AG20443 (cell line): ENCODE results near the gene ARL5A.

Source experiments
- DNase-seq: peaks from one replicate; pipeline ENCODE4 v3.0.0; 2012; ENCODE audit warnings: low spot score, mixed read lengths

ARL5A gene

DNA sequence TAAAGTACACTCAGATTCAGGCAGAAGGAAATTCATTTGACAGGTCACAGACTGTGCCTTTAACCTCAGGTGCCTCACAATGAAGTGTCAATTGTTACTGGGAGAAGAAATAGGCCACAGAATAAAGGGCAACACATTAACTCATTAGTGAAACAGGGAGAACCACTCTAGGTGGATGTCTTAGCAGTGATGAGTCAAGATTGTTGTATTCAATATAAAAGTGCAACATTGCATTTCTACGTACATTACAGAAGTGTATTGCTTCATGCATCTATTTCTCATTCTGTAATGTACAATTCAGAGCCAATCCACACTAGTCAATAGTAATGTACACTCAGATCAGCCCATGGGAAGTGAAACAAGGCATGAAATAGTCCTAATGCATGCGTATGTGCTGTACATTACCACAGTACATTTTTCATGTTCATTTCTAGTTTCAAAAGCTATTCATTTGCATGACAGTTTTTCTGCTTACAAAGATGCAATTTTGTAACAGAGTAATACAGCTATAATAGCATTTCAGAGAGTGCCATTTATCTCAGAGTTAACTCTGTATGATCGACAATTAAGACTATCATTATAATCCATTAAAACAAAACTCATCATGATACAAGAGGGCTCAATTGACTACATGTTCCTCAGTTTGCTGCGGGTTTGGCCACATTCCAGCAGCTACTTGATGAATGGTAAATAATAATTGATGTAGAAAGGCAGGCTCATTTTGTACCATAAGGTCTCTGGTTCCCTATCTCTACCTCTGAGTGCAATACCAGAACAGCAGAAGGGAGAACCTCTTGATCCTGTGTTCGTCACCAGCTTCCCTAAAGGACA, 12.2 kb upstream of the ARL5A start:
- no peak for DNase-seq

DNA sequence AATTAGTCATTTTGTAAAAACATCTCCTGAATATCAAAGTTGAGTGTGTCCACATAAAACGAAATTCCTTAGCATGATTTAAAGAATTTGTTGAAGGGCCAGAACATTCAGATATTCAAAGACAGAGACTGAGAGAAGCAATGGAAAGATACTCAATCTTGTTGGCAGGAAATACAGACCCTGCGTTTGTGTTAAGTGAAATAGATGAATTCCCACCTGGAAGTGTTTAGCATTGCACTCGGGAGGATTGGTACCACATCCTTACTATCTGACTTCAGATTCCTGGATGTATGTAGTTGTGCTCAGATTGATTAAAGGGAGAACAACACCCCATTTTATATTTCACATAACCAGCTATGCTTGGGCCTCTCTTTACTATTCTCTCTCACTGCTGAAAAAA, 9.7 kb upstream of the ARL5A start:
- DNase-seq, result no peak

DNA sequence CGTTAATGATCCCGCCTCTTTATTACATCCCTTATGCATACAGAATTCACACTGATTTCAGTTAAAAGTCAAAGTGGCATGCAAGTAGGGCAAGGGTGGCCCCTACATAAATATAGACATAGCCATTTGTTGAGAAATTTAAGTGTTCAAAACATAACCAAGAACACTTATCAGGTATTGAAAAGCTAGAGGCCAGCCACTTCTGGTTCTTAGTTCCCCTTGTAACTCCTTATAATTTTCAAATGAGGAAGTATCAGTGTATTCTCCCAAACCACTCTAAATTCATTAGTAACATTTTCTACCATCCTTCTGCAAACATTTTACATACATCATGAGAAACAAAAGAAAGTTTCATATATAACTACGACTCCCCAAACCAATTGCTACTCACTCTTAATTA, 5.8 kb upstream of the ARL5A start:
- DNase-seq, result no peak

DNA sequence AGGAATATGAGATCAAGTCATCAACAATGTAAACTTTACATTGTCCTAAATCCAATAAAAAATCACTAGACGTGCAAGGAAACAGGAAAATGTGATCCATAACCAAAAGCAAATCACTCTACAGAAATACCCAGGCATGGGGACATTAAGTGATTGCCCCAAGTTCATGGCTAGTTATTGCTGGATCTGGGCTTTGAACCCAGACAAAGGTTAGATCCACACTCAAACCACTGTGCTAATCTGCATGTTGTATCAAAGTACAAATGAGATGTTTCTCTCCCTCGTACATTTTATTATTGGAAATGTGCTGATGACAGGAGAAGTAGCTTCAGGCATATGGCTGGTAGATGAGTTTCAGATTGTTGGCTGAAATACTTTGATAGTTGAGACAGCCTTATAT, 2.7 kb upstream of the ARL5A start:
- no peak for DNase-seq

DNA sequence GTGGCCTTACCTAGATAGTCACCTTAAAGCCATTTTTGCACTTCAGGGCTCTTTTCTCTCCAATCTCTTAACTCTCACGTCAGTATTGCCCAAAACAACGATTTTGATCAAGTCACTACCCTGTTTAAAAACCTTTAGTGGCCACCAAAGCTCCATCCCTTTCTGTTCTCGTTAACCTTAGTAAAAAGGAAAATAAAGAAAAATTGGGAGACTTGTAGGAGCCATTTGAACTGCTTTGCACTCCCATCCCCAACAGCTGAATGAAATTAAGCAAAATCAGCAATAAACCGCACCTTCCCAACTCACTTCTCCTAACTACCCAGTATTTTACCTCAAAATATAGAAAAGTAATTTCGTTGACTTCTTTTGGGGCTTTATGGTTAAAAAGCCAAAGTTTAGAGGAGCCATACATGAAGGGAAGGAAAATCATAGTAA, 686 bp upstream of the ARL5A start:
- DNase-seq, result no peak

DNA sequence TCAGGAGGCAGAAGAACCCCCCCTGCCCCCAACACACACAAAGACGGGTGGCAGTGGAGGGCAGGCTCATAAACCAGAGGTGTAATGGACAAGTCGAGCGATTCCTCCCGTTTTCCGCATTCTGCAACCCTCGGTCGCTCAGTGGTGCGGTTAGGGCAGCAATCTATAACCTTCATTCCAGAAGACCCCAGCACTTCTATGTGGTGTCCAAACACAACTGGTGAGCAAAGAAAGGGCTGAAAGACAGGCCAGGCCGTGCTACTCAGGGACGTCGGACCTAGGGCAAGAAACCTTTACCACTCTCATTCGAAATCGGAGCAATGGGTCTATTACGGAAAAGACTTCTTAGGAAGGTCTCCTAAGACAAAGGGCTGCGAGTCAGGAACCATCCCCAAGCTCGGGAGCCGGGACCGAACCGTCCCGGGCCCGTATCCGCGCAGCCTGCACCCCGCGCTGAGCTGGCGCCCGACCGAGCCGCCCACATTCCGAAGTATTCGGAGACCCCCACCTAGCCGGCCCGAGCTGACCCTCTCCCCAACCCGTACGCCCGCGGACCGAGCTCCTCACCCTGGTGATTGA, 568 bp downstream of the ARL5A start:
- peak; percentile 23 for DNase-seq

DNA sequence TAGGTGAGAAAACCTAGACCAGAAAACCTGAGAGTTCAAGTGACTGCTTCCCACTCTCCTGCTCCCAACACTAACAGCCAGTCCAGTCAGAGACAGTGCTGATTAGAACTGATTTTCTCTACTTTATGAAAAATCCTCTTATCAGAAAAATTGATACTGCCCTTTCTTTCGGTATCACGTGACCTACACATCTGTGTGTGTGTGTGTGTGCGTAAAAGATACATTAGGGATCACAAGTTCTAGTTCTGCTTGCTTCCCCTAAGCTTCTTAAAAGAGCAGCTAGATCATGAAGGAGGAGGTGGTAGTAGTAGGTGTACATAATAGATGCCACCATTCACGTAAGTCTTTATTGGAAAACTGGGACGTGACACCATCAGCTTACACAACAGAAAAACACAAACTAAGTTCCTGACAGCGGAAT, 1.5 kb downstream of the ARL5A start:
- no peak for DNase-seq

DNA sequence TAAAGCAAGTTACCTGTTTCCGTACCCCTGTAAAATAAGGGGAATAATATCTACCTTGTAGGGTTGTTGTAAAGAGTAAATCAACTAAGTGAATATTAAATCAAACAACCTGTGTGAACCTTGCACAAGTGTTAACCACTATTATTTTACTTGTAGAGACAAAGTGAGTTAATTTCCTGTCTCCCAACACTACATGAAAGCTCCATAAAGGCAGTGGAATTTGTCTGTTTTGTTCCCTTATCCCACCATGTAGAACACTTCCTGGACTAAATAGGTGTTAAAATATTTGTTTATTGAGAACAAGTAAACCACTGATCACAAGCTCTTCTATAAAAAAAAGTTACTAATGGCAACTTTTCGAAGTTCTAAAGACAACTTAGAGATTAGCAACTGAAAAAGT, 3.3 kb downstream of the ARL5A start:
- DNase-seq, result no peak

DNA sequence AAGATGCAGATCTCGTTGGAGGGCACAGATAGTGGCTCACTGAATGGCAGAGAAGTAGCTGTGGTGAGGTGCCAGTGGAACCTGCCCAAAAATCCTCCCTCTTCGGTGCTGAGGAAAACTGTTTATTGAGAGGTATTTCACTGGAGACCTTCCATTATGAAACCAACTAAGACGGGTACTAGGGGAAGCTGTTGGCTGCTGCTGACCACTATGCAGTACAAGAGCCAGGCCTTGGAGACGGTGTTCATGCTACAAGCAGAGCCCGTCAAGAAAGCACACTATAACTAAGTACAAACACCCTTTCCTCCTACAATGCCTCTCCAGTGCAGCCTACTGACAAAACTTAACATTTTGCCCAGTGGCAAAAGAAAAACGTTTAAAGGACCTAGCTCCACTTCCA, 4.6 kb downstream of the ARL5A start:
- peak; percentile 16 for DNase-seq

DNA sequence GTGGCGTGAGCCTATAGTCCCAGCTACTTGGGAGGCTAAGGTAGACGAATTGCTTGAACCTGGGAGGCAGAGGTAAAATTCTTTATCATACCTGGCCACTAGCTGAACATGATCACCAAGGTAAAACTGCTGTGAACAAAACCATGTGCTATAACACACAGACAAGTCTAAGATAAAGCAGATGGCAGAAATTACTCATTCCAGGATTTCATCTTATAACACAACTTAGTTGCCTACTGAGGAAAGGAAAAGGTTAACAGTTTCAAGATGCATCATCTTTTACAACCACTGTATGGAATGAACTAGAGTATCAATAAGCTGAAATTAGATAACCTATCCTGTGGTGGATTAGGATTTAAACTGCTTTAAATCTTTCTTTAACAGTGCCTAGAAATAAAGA, 8.3 kb downstream of the ARL5A start:
- no peak for DNase-seq

DNA sequence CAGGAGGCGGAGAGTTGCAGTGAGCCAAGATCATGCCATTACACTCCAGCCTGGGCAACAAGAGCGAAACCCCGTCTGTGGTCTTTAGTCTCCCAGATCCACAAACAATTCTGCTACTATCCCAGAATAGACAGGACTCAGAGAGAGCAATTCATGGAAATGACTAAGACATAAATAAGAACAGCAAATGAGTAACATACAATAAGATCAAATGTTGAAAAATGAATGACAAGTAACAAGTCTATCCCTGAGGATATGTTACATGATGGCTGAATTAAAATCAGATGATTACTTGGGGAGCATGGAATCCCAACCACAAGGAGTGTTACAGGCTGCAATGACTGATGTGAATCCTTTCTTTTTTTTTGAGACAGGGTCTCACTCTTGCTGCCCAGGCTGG, 10.3 kb downstream of the ARL5A start:
- no peak for DNase-seq

DNA sequence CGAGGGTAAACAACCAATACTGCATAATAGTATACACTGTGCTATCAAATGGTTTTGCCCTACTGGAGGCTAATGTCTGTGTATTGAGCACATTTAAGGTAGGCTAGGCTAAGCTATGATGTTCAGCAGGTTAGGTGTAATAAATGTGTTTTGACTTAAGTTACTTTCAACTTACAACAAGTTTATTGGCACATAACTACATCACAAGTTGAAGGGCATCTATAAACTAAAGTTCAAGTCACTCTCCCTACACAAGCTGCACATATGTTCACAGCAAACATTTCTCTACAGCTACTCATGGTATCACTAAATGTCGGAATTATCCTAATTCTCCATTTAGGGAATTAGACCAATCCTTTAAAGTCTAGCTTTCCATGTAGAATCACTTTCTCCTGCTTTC, 11.4 kb downstream of the ARL5A start:
- no peak for DNase-seq

DNA sequence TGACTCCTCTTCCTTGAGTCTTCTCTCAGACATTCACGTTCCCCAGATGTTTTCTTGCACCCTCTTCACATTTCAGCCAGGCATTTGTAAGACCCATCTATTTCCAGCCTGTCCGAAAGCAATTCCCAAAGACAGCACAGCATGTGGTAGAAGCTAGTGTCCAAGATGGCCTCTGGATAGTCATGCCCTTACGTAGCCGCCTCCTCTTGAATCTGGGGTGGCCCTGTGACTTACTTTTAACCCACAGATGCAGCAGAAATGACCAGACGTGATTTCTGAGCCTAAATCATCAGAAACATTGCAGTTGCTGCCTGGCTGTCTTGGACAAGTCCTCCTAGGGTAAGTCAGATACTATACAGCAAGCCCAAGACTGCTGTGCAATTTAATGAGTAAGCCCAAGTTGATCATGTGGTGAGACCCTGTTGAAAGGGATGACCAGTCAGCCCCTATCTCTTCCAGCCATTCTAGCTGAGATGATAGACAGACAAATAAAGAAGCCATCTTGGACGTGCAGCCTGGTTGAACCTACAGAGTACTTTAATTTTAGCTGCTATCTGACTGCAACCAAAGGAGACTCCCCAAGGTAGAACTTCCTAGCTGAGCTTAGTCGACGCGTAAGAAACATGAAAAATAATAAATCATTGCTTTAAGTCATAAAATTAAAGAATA, 12.3 kb downstream of the ARL5A start:
- DNase-seq, result no peak

DNA sequence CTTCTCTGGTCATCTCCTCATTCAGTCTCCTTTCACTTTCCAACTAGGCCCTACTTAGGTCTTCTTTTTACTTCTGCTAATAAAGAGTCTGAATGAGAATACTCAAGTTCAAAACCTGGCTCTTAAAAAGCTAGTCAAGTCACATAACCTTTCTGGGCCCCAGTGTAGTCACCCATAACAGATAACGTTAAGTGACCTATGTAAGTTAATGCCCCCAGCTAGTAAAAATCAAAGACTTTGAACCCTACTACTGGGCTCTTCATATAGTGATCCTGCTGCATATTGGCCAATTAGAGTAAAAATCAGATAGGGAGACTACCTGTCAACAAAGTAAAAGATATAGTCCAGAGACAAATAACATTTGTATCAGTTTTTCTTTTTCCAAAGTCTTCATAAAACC, 17.7 kb downstream of the ARL5A start:
- DNase-seq, result no peak

DNA sequence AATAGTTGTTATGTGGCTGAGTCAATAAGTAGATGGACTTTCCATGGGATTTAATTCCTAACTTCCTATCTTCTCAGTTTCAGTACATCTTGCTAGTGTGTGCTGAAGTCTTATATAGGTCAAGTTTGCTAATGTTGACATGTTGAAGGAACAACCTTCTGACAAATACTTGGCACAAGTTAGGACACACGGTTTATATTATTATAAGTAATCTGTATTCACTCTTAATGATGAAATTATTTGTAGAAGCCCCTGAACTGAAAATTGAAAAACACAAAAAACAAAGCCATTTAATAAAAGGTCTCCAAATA, 19.2 kb downstream of the ARL5A start:
- DNase-seq, result no peak

DNA sequence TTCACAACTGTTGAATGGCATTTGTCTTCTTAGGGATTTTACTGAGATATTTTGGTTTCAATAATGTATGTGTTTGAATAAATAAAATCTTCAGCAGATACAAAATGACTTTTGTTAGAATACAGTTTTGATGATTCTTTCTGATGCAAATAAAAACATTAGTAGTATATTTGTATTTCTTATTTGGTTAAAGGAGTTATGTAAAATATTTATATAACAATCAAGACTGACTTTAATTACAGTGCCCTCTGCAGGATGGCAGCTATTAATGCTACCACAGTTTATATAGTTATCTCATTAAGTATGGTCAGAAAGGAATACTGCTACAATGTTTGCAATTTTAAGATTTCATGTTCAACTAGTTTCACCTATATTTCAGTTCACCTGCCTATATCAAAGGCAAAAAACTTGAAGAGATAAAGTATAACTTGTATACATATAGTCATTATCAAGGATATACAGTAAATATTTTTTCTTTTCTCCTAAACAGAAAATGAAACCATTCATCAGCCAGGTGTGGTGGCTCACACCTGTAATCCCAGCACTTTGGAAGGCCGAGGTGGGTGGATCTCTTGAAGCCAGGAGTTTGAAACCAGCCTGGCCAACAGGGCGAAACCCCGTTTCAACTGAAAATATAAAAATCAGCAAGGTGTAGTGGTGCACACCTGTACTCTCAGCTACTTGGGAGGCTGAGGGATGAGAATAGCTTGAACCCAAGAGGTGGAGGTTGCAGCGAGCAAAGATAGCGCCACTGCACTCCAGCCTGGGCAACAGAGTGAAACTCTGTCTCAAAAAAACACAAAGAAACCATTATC, 19.8 kb downstream of the ARL5A start:
- DNase-seq, result peak; percentile 53

DNA sequence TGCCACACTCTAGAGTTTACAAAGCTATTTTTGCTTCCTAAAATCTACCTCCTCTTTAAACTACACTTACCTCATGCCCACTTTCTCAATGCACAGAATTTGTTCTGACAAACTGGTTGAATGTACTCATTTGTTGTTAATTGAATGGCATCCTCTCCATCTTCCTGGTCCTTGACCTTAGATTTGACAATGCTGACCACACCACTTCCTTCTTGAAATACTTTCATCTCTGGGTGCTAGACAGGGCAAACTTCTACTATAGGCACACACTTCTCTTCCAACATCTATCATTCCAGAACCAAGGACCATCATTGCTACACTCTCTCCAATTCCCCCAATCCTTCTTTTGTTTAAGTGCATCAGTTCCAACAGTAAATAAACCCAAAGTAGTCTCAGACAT, 22.3 kb downstream of the ARL5A start:
- no peak for DNase-seq

DNA sequence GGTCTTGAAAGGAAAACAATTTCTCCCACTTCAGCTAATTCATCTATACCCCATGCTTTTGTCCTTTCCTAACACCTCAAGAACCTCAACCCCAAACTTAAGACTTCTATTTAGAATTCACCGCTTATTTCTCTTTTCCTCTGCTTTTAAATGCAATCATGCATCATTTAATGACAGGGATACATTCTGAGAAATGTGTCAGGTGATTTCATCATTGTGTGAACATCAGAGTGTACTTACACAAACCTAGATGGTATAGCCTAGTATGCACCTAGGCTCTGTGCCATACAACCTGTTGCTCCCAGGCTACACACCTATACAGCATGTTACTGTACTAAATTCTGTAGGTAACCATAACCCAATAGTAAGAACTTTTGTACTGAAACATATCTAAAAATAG, 22.9 kb downstream of the ARL5A start:
- DNase-seq, result no peak

DNA sequence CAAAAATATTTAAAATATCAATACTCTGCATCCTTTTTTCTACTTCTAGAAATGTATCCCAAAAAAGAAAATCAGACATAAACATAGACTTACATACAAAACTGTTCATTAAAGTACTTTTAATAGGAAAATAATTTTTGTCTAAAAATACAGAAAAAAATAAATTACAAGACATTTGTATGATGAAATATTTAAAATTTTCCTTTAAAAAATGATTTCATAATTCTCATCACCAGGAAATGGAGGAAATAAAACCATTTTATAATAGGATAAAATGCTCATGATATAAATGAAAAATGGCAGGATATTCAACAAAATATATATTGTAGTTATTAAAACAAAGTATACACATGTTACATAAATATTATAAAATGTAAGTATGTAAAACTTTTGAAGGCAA, 24.4 kb downstream of the ARL5A start:
- no peak for DNase-seq

DNA sequence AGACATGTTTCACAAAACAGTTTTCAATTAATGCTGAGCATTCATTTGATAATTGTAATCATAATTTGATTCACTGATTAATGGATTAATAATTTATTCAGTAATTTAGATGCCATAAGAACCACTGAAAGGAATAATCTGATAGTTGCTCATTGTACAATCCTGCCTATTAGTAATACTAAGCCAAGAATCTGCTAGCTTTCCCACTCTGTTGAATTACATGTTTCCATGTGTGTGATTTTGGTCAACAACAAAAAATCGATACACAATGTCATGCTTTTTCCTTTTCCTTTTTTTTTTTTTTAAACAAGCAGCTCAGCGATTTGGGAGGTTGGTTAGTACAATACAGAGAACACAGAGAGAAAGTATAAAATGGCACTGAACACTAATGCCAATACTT, 25.9 kb downstream of the ARL5A start:
- DNase-seq, result no peak

DNA sequence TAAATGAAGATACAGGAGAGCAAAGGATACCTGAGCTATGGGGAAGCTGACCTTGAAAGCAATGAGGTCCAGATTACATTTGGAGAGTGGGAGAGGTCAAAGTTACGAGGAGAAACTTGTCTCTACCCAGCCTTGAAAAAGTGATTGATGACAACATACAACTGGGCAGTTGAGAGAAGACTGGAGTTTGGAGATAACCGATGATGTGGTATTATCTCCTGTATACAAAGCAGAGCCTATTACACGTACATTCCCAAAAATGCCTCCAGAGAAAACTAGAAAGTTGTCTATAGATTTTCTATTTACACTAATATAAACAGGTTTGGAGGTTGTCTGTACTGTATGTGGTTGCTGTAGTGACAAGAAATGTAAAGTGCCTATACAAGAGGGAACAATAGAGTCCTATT, 28.3 kb downstream of the ARL5A start:
- no peak for DNase-seq

DNA sequence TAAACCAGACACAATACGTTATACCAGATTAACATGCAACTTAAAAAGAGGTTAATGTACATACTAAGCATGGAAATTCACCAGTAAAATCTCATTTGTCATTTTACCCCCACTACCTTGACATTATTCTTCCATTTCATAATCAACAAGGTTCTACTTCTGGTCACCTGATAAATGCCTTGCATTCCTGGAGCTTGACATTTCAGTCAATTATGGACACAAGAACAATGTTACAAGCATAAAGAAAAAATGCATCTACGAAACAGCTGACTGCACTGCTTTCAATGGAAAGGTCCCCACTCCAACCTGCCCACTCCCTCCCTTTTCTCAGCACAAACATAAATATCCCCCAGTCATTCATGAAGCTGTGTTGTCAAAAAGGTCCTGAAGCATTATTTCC, 31.4 kb downstream of the ARL5A start:
- no peak for DNase-seq
